Measurements from ENCODE around the gene ERC2. TPM values are rescaled to one million over a fixed set of nuclear protein-coding genes. Genes with fewer than 3 reads are reported as not detected.

ERC2 gene
- total RNA-seq, 1 experiment from 2014 or later: 1.2 TPM

DNA sequence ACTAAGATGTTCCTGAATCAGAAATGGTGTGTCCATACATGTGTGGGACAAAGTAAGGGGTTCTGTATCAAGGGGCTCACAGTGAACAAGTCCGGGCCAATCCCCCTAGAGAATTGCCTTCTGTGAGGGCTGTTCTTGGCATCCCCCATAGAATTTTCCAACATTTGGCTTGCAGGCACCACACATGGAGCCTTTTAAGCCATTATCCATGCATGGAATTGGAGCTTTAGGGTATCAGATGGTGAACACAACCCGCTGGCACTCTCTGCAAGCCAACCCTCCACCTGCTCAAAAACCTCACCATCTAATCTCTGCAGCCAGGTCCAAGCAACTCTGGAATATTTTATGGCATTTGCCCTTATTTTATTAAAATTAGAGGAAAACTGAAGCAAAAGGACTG is 278.7 kb downstream of the ERC2 start:
- no peak for DNase-seq (ENCODE audit: low read depth)

DNA sequence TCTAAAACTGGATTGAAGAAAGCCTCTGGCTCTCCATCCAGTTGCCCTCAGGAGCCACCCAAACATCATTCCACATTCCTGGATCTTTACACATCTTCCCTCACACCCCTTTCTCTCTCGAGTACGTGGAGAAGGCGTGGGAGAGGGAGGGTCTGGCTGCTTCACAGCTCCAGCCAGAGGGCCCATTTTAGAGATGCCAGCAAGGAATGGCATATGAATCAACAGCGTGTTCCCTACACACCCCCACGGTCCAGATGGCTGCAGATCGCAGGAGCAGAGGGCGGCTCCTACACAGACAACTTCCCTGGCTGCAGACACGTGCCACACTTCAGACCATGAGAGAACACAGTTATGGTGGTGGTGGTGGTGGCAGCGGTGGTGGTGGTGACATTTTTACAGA is 280.1 kb downstream of the ERC2 start:
- no peak for DNase-seq (ENCODE audit: low read depth)

DNA sequence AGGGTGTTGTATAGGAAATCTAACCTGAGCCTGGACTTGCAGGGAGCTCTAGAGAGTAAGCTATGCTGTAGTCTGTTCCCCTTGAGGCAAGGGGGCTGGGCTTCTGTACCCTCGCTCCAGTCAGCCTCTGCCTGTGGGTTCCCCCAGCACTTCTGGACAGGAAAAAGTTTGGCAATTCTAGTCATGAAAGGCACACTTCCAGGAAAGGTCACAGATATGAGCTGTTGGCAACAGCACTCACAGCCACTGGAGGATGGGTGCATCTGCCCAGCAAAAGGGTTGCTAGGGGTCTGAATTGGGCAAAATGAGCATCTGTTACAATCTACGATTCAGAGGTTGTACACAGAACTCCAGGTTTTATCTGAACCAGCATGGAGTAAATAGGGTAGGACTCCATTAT is 281.2 kb downstream of the ERC2 start:
- DNase-seq (ENCODE audit: low read depth): no peak

DNA sequence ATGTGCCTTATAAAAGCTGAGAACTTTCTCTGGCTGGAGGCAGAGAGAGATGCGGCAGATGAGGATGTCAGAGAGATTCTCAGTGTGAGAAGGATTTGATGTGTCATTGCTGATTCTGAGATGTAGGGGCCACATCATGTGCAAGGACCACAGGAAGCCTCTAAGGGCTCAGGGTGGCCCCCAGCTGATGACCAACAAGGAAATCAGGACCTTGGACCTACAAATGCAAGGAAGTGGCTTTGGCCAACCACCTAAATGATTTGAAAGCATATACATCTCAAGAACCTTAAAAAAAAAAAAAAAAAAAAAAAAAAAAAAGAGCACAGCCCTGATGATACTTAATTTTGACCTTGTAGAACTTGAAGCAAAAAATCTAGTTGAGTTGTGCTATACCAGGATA is 282.4 kb downstream of the ERC2 start:
- no peak for DNase-seq (ENCODE audit: low read depth)

DNA sequence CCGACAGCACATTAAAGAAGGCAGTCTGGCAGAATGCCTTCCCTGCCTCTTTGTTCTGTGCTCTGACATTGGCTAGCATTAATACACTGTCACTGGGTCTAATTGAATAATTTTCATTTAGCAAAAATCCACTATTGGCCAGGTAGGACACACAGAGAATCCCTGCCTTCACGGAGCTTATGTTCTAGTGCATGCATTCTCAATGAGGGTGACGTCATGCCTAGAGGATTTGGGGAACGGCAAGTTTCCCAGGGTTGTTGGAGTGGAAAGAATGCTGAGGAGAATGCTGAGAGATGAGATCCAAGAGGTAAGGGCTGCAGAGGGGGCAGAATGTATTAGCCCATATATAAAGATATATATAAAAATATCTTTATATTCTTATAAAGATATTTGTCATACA is 284.7 kb downstream of the ERC2 start:
- peak; percentile 1 for DNase-seq (ENCODE audit: low read depth)

DNA sequence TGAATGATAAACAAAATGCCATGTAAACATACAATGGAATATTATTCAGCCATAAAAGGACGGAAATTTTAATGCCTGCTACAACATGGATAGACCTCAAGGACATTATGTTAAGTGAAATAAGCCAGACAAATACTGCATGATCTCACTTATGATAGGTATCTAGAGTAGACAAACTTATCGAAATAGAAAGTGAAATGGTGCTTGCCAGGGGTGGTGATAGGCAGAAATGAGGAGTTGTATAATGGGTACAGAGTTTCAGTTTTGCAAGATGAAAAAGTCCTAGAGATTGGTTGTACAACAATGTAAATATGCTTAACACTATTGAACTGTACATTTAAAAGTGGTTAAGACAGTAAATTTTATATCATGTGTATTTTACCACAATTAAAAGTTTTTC is 287.8 kb downstream of the ERC2 start:
- no peak for DNase-seq (ENCODE audit: low read depth)

DNA sequence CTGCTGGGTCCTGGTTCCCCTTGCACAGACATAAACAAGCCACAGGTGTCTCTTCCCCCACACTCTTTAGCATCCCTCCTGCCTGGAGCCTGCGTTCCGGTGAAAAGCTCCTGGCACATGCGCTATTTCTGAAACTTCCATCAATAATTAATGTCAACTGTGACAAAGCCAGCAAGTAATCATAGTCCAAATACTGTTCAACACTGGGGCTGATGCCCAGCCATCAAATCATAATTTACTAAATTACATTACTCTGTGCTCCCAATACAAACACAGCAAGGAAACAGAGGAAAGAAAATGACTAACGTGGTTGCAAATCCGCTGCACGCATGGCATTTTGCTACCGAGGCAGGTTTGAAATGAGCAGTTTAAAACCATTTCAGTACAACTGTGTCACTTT is 294.7 kb downstream of the ERC2 start:
- no peak for DNase-seq (ENCODE audit: low read depth)

DNA sequence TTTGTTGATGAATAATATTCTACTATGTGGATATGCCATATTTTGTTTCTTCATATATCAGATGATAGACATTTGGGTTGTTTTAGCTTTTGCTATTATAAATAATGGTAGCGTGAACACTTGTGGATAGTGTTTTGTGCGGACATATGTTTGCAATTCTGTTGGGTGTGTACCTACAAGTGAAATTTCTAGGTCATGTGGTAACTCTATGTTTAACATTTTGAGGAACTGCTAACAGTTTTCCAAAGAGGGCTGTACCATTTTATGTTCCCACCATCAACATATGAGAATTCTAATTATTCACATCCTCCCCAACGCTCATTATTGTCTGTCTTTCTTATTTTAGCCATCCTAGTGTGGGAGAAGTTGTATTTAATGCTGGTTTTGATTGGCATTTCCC is 303.8 kb downstream of the ERC2 start:
- DNase-seq (ENCODE audit: low read depth): no peak

DNA sequence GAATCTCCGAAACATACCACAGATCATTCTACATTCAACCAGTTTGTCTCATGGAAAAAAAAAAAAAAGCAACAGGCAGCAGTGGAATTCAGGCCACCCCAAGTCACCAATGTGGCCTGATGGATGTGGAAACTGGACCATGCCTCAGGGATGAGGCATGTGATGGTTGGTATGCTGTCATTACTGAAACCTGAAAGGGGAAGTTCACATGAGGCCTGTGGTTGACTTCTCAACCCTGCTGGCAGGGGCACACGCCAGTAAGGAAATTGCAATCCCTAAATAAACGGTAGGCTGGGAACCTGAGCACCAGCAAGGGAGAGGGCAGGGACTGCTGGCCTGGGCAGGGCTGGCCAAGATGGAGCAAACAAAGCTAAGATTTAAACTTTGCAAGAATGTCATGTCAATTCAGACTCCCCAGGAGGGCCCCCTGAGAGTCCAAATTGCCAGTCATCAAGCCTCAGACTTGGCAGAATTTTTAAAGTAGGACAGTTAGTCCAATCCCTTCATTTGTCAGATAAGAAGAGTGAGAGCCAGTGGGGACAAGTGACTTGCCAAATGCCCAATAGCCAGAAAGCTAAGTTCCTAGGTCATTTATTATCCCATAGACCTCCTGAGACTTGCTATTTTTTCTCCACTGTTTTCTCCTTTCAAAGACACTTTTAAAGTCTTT is 310.4 kb downstream of the ERC2 start:
- DNase-seq (ENCODE audit: low read depth): peak; percentile 90

DNA sequence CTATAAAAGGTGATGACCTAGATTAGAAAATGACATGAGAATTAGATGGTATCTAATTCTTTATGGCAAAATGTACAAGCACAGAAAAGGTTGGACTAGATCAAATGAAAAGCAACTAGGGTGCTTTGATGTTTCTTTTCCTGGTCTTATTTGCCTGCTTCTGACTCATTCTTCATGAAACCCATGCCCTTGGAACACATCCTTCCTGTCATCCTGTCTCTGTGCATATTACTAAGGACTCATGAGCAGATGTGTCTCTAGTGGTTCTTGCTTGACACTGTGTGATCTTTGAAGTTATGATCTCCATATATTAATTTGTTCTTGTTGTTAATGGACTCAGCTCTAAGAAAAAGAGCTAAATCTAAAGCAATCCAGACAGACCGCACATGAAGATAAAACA is 314.0 kb downstream of the ERC2 start:
- DNase-seq (ENCODE audit: low read depth): peak; percentile 26

DNA sequence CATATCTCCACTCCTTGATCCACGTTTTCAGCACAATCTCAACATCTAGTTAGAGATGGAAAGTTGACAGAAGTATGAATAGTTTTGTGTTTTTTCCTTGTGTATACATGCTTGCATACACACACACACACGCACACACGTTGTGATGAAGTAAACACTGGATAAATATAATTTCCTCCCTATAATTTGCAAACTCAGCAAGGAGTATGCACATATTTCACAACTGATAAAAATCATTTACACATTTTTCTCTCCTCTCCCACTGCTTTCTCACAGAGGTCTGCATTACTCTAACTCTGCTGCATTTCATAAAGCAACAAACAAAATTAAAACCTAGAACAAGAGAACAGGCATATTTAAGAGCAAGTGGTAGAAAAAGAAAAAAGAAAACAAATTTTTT is 320.9 kb downstream of the ERC2 start:
- no peak for DNase-seq (ENCODE audit: low read depth)

DNA sequence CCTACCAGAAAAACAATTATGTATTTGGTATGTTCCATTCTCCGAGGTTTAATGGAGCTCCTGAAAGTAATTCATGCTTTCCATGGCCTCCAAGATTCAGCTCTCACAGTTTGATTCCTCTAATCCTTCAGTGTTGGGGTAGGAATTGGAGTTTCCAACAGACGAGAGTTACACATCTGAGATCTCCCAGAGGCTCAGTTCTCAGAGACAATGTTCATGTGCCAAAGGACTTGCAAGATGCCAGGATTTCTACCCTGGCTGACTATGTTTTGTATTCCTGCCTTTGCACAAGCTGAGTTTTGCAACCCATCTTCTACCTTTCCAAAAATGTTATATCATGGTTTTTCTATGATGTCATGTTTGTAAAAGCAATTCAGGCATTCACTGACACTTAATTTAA is 322.9 kb downstream of the ERC2 start:
- DNase-seq (ENCODE audit: low read depth): no peak

DNA sequence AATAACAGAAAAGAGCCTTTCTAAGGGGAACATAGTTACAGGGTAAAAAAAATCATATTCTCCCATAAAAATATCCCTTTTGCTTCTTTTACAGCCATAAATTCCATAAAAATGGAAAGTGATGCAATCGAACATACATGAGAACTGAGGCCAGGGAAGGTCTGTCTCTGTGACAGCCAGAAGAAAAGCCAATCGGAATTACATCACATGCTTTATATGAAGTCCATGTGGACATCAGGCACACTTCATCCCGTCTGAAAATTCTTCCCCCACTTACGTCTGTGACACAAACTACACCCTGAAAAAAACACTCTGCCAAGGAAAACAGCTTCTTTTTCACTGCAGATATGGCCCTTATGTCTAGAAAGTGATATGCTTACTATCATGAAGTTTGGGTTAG is 323.5 kb downstream of the ERC2 start:
- DNase-seq (ENCODE audit: low read depth): no peak

DNA sequence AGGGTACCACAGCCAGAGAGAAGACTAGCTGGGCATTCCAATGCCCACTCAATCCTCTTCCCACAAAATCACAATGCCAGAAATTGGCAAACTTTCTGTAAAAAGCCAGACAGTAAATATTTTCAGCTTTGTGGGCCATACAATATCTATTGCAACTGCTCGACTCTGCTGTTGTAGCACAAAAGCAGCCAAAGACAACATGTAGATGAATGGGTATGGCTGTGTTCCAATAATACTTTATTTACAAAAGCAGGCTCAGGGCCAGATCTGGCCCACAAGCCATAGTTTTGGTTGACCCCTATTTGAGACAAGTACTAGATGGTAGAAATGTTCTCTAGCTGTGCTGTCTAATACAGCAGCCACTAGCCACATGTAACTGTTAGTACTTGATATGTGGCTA is 330.9 kb downstream of the ERC2 start:
- peak; percentile 27 for DNase-seq (ENCODE audit: low read depth)

DNA sequence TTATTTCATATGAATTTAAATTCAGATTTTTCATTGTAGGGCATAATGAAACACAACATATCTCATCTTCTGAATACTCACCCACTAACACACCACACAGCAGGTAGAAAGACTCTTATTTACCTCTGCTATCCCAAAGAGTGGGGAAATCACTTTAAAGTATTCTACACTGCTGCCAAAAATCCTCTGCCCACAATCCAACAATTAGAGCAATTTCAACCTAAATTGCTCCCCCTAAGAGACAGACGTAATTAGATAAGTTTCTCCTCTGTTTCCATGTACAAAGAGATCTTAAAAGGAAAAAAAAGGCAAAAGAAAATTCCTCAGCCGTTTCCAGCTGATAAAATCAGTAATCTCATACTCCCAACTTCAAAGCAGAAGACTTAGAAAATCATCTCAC is 331.8 kb downstream of the ERC2 start:
- DNase-seq (ENCODE audit: low read depth): no peak

DNA sequence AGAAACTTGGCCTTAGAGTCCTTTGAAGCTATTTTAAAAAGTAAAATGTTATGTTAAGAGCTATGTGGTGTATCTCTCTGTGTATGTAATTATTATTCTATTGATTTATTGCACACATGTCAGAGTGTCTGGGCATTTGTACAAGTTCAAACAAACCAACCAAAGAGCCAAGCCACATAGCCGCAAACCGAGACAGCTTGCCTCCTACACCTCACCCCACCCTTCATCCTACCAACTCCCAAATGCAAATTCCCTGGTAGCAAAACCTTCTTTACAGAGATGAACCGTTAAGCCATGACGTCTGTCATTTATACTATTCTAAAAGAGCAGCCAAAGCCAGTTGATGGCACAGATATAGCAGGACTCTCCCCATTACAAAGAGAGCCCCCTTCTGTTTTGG is 332.3 kb downstream of the ERC2 start:
- DNase-seq (ENCODE audit: low read depth): peak; percentile 10

DNA sequence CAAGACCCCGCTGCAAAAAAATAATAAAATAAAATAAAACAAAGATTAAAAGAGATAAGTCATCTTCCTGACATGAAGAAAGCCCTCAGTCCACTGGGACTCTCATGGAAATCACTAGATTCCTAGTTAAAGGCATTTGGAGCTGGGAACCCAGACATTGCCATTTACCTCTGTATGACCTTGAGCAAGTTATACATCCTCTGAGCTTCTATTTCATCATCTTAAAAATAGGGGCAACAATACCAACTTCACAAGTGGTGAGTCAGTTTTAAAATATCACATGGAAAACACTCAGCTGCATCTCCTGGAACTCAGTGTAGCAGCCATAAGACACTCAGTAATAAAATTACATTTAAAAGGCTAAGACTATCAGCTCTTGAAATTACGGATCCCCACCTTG is 334.8 kb downstream of the ERC2 start:
- peak; percentile 69 for DNase-seq (ENCODE audit: low read depth)

DNA sequence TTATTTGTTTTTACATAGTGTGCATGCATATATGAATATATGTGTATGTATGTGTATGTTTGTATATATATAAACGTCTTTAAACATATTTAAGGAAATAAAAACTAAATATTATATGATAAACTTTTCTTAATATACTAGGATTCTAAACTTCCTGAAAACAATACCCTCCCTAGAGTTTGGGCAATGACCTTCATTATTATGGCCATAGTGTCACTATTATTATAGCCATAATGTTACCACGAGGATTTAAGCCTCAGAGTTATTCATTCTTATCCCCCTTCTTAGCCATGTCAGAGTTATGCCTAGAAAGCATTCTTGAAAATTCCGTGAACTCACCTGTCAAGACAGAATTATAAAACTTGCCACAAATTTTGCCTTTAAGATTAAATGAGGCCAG is 335.5 kb downstream of the ERC2 start:
- DNase-seq (ENCODE audit: low read depth): no peak

DNA sequence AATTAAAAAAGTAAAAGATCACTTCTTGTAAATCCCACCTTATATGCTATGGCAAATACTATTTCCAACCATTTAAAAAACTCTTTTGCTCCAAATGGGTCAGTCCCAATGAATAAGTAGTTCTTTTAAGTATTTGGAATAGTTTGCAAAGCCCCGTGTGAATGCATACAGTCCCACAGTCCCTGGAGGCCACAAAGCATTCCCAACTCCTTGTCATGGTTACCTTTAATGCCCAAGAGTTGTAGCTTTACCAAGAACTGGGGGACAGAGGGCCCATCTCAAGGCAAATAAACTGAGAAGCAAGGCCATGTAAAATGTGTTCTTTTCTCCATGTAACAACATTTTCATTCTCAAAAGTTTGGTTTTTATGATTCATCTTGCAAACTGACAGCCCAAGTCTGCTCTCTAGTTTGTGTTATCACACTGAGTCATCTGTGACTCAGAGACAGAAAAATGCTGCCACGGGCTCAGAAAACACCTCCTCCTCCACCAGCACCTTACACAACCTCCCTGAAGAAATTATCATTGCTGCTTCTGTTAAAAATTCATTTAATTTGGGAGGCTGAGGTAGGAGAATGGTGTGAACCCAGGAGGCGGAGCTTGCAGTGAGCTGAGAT is 336.2 kb downstream of the ERC2 start:
- peak; percentile 93 for DNase-seq (ENCODE audit: low read depth)

DNA sequence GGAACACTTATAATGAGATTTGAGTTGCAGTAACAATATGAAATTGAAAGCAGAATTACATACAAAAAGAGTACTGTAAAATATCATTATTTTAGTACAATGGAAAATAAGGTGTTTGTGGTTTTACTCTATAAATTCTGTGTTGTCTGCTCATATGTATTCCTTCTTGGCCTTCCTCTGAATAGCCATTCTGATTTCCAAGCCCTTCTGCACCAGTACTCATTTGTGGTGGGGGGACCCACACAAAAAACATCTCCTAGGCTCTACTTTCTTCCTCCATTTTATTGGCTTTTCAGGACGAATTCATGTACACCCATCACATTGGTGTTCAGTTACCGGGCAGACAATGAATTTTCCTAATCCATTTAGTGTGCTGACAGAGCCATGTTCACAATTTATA is 338.2 kb downstream of the ERC2 start:
- DNase-seq (ENCODE audit: low read depth): no peak

DNA sequence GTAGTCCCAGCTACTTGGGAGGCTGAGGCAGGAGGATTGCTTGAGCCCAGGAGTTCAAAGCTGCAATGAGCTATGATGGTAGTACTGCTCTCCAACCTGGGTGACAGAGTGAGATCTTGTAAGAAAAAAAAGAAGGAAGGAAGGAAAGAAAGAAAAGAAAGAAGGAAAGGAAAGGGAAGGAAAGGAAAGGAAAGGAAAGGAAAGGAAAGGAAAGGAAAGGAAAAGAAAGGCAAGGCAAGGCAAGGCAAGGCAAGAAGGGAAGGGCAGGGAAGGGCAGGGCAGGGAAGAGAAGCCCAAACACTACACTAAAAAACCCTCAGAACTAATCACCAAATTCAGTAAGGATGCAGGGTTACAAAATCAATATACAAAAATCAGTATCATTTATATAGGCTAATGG is 341.6 kb downstream of the ERC2 start:
- no peak for DNase-seq (ENCODE audit: low read depth)

DNA sequence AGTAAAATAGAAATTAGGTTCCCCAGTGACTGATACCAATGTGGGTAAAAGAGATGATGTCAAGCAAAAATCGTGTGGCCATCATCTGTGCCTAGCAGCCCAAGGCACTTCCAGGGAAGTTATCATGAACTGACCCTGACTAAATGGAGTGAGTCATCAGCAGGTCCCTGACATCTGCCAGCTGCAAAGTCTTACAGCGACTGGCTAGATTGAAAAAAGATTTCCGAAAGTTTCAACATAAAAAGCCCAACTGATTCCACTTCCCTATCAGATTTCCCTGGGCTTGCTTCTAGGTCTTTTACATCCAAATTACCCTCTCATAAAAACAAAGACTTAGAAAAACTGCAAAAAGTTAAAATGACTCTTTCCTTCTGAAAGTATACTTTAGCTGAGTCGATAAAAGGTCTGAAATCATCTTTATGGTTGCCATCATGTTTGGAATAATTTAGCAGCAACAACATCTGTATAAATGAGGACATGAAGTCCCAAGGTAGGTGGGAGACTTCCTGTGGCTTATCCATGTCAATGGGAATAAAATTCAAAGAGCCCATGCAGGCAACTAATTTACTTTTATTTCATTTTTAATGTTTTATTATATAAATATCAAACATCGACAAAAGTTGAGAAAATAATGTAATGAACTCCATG is 342.8 kb downstream of the ERC2 start:
- DNase-seq (ENCODE audit: low read depth): peak; percentile 85

DNA sequence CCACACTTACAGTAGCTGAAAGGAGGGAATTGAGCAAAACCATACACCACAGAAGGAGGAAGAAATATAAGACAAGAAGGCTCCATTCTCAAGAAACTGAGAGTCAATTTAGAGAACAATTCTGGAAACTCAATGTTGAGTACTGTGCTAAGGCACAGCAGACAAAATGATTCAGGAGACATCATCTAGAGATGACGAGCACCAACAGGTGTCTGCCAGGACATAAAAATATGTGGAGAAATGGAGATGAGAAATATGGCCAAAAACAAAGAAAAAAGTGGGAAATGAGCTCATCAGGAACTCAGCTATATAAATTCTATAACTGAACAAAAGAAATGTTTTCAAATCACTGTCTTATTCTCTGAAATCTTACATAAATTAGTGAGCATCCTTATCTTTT is 343.7 kb downstream of the ERC2 start:
- DNase-seq (ENCODE audit: low read depth): no peak

DNA sequence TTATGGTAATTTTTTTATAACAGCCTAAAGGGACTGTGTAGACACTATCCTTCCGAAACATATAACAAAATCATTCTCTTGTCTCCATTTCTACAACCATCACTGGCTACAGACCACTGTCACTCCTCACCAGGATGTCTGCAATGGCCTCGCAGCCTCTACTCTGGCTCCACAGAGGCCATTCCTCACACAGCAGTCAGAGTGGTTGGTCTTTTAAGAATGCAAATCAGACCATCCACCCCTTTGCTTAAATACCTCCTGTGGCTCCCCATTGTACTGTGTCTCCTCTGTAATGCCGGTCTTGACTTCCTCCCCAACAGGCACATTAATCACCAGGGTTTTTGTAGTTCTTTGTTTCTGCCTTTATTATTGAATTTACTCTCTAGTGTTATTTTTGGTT is 344.8 kb downstream of the ERC2 start:
- no peak for DNase-seq (ENCODE audit: low read depth)
